HL-60 (cell line): ENCODE results near the gene SUN5.
"Not testable (repeated sequence)": the region's sequence is repeated elsewhere in the genome, so short reads cannot be mapped to it uniquely, and the experiment has no call there.

Source experiments
- DNase-seq, 2 experiments: peaks; one replicate each; pipeline ENCODE4 v3.0.0-alpha.2; 2010 to 2020; ENCODE audit warnings: low read depth in 1 of 2, low spot score in 1 of 2
- H3K27ac ChIP-seq: fragments of 250-450 bp; sonication (Bioruptor Pico); replicated peaks from 2 replicates; pipeline ENCODE4 v1.5.1; 2020; ENCODE audit warnings: mild to moderate bottlenecking, moderate library complexity
- H3K27me3 ChIP-seq: fragments of 250-450 bp; sonication (Bioruptor Pico); 2 replicates; pipeline ENCODE4 v1.5.1; 2021; ENCODE audit warnings: mild to moderate bottlenecking, moderate library complexity; ENCODE audit not compliant: insufficient read depth, poor library complexity, severe bottlenecking
- H3K4me3 ChIP-seq: replicated peaks from 2 replicates; pipeline ENCODE4 v1.5.1; 2011; ENCODE audit warnings: mild to moderate bottlenecking, control low read depth, low read length; ENCODE audit not compliant: insufficient read depth
- GABPA ChIP-seq: IDR thresholded peaks from 2 replicates; pipeline ENCODE4 v1.6.1; 2012; ENCODE audit warnings: low read depth
- POLR2AphosphoS5 ChIP-seq: IDR thresholded peaks from 2 replicates; pipeline ENCODE4 v1.6.1; 2012; ENCODE audit warnings: low read depth
- SPI1 ChIP-seq: IDR thresholded peaks from 2 replicates; pipeline ENCODE4 v1.6.1; 2012; ENCODE audit warnings: low read depth, mild to moderate bottlenecking, borderline replicate concordance
- TF ChIP-seq, protein P1 (sequence below): IDR thresholded peaks from one replicate; pipeline ENCODE4 v1.5.1; 2011; ENCODE audit warnings: low read length, control low read depth, inconsistent platforms; ENCODE audit not compliant: insufficient read depth
- TF ChIP-seq, protein P2 (sequence below): IDR thresholded peaks from 2 replicates; pipeline ENCODE4 v1.6.1; 2012; ENCODE audit warnings: low read depth; ENCODE audit not compliant: insufficient replicate concordance

SUN5 gene

GRCh38 chr20:32976746-32977145, 27.5 kb downstream of the SUN5 start:
- no peaks in the 10 kb centered on the region for H3K27me3 ChIP-seq
- no peak overlapping the region for H3K4me3 ChIP-seq
- no peak for DNase-seq

GRCh38 chr20:32975698-32976674, 28.2 kb downstream of the SUN5 start:
- Histone ChIP-seq H3K4me3 (no peak overlapping the region), H3K27ac (no peak overlapping the region), H3K27me3 (no peaks in the 10 kb centered on the region)
- DNase-seq, result no peak
- TF ChIP-seq, protein P1, sequence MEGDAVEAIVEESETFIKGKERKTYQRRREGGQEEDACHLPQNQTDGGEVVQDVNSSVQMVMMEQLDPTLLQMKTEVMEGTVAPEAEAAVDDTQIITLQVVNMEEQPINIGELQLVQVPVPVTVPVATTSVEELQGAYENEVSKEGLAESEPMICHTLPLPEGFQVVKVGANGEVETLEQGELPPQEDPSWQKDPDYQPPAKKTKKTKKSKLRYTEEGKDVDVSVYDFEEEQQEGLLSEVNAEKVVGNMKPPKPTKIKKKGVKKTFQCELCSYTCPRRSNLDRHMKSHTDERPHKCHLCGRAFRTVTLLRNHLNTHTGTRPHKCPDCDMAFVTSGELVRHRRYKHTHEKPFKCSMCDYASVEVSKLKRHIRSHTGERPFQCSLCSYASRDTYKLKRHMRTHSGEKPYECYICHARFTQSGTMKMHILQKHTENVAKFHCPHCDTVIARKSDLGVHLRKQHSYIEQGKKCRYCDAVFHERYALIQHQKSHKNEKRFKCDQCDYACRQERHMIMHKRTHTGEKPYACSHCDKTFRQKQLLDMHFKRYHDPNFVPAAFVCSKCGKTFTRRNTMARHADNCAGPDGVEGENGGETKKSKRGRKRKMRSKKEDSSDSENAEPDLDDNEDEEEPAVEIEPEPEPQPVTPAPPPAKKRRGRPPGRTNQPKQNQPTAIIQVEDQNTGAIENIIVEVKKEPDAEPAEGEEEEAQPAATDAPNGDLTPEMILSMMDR, result no peak
- TF ChIP-seq SPI1 (no peak), GABPA (no peak)

More at GRCh38 chr20:32976746-32977145, 27.5 kb downstream of the SUN5 start:
- no peak for TF ChIP-seq SPI1
- no peak for TF ChIP-seq POLR2AphosphoS5
- TF ChIP-seq GABPA, result no peak
- no peak overlapping the region for H3K27ac ChIP-seq

DNA sequence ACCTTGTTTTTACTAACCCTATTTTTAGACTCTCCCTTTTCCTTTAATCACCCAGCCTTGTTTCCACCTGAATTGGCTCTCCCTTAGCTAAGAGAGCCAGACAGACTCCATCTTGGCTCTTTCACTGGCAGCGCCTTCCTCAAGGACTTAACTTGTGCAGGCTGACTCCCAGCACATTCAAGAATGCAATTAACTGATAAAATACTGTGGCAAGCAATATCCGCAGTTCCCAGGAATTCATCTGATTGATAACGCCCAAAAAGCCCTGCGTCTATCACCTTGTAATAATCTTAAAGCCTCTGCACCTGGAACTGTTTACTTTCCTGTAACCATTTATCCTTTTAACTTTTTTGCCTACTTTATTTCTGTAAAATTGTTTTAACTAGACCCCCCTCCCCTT, 29.1 kb downstream of the SUN5 start:
- not testable (repeated sequence) for H3K27ac ChIP-seq, H3K4me3 ChIP-seq, H3K27me3 ChIP-seq, DNase-seq

- not testable (repeated sequence) for H3K27ac ChIP-seq, H3K27me3 ChIP-seq, DNase-seq, H3K4me3 ChIP-seq
These were observed 29.8 kb downstream of the SUN5 start for GRCh38 chr20:32974204-32975064.

DNA sequence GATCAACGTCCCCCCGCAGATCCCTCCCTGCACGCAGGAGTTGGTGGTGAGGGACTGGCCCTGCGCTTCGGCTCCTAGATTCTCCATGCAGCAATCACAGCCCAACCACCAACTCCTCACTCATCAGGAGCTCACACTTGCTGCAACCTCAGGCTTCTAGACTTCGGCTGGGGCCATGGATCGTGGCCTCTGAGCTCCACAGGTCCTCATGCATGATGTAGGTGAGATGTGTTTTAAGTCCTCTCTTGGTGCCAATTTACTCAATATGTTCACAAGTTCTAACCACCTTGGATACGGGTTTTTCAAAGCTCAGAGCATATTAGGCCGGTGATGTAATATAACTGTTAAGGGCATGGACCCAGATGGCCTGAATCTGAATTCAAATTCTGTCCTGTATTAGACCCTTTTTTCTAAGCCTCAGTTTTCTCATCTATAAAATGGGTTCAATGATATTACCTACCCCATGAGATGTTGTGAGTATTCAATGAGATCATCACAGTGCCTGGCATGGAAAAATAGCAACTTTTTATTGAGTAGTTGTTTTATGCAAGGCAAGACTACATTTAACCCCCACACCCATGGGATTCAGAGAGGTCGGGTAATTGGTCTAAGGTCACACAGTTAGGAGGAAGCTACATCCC, 31.0 kb downstream of the SUN5 start:
- DNase-seq, result no peak
- Histone ChIP-seq H3K27me3 (no peaks in the 10 kb centered on the region), H3K27ac (peak overlapping the region; percentile 89), H3K4me3 (no peak overlapping the region)
- TF ChIP-seq, protein P2, sequence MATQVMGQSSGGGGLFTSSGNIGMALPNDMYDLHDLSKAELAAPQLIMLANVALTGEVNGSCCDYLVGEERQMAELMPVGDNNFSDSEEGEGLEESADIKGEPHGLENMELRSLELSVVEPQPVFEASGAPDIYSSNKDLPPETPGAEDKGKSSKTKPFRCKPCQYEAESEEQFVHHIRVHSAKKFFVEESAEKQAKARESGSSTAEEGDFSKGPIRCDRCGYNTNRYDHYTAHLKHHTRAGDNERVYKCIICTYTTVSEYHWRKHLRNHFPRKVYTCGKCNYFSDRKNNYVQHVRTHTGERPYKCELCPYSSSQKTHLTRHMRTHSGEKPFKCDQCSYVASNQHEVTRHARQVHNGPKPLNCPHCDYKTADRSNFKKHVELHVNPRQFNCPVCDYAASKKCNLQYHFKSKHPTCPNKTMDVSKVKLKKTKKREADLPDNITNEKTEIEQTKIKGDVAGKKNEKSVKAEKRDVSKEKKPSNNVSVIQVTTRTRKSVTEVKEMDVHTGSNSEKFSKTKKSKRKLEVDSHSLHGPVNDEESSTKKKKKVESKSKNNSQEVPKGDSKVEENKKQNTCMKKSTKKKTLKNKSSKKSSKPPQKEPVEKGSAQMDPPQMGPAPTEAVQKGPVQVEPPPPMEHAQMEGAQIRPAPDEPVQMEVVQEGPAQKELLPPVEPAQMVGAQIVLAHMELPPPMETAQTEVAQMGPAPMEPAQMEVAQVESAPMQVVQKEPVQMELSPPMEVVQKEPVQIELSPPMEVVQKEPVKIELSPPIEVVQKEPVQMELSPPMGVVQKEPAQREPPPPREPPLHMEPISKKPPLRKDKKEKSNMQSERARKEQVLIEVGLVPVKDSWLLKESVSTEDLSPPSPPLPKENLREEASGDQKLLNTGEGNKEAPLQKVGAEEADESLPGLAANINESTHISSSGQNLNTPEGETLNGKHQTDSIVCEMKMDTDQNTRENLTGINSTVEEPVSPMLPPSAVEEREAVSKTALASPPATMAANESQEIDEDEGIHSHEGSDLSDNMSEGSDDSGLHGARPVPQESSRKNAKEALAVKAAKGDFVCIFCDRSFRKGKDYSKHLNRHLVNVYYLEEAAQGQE, result no peak
- no peak for TF ChIP-seq POLR2AphosphoS5

DNA sequence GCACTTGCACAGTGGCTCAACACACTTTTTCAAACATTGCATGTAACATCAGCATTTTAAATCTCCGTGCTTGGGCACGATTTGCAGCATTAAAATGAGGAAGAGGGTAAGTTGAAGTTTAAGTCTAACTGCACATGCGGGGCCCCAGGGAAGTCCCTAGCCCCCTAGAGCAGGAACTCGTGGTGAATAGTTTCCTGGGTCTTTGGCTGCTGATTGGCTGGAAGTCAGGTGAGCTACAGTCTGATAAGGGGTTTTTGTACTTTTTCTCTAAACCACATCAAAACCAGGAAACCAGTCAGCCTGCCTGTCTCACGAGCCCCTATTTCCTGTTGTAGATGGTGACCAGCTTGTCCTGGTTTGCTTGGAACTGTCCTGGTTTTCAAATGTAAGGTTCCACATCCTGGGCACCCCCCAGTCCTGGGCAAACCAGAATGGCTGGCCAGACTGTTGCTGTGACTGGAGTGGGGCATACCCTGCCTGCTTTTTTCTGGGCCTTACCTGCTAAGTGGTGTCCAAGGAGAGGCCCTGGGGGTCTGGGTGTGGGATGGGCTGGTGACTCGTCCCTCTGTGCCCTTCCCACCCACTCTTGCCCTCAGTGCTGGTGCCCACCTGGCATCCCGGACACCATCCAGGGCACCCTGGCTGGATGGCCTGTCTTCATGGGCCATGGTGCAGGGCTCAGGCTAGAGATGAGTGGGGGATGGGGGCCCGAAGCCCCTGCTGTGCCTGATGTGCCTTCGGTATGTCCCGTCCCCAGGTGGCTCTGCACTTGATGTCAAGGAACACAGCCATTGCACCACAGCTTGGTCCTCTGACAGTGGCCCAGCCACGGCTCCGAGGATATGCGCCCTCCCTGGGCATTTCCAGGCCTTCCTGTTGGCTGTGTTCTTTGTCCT, 31.8 kb downstream of the SUN5 start:
- Histone ChIP-seq H3K4me3 (no peak overlapping the region), H3K27ac (peak overlapping the region; percentile 89), H3K27me3 (no peaks in the 10 kb centered on the region)
- TF ChIP-seq POLR2AphosphoS5 (0 out of 2 replicates have a peak, but pooled peaks have one; percentile 20), GABPA (peak; percentile 36; the same call in 1 of the 2 replicates), SPI1 (peak; percentile 89)
- TF ChIP-seq, protein P1, result no peak
- peak in 1 of 2 experiments; percentile 91 for DNase-seq
